Measurements from ENCODE around the gene CPLANE2. TPM values are rescaled to one million over a fixed set of nuclear protein-coding genes. Genes with fewer than 3 reads are reported as not detected.

Gene CPLANE2
- total and polyA plus RNA-seq, 2 of the 4 experiments (the other 2 are of a cell fraction): 3.2 to 5.8 TPM

DNA sequence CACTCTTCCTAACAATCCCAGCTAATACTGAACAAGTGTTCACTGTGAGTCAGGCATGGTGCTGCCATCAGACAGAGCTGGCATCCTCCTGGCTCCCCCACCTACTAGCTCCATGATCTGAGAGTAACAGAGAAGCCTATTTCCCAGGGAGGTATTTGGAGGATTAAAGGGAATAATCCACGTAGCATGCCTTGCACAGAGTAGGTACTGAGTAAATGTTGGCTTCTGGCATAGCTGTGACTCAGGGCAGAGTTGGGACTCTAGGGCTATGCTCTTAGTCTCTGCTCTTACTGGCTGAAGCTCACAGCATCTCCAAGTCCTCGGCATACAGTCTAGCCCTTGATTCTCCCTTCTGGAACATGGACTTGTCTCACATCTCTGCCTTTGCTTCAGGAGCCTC is 32.8 kb downstream of the CPLANE2 start:
- DNase-seq: no peak
- H3K9me1 ChIP-seq (ENCODE audit: insufficient read depth, low read length): peaks cover 6% of the 10 kb centered on the region; the same call in 1 of the 2 replicates
- no peak overlapping the region for H3K14ac ChIP-seq (replicated peaks; ENCODE audit: low read depth, low read length)
- peaks cover 2% of the 10 kb centered on the region for H3K36me3 ChIP-seq (ENCODE audit: control insufficient read depth, insufficient read depth, low read length)
- no peak overlapping the region for H3K4me3 ChIP-seq (ENCODE audit: insufficient read depth, low read depth, low read length)
- no TSS peak for BruUV-seq (replicated peaks)
- ChIA-PET CTCF (interaction anchor here (1.4 kb wide), 1 partner anchor 41 kb away, joined by 5 read pairs; no protein-coding TSS in a partner anchor), POLR2A (ENCODE audit: unreplicated experiment) (no interaction called here)
- no peak overlapping the region for H3K4me2 ChIP-seq (ENCODE audit: low read depth, low read length)
- H3K79me1 ChIP-seq (ENCODE audit: low read depth in 1 of 2, low read length in 2 of 2): peaks cover 7 to 21% of the 10 kb centered on the region in 2 experiments; a peak in 3 of 4 replicates
- H3K23ac ChIP-seq (ENCODE audit: low read depth, low read length): no peak overlapping the region
- 100% methylated on average over 1 of the region's 2 CpGs; no CpG with 5 or more reads in 1 of the 2 experiments for WGBS, 2 experiments (ENCODE audit: extremely low coverage in 2 of 2, insufficient read length in 1 of 2)
- H4K5ac ChIP-seq (ENCODE audit: low read depth, low read length): no peak overlapping the region
- no peak overlapping the region for H2BK120ac ChIP-seq (ENCODE audit: low read depth, low read length)
- intact Hi-C loops (cut with micrococcal nuclease): no loop called here
- peaks cover 9% of the 10 kb centered on the region for H3K4me1 ChIP-seq (ENCODE audit: control insufficient read depth, insufficient read depth, low read length)
- ATAC-seq (ENCODE audit: low read depth): no peak
- no peak overlapping the region for H4K91ac ChIP-seq (ENCODE audit: insufficient read depth, low read depth, low read length)
- dilution Hi-C loops (cut with HindIII; ENCODE audit: low sequenced_read_pairs, unreplicated experiment): no loop called here
- H3K4ac ChIP-seq (ENCODE audit: low read depth, low read length): no peak overlapping the region
- no peak overlapping the region for H2BK5ac ChIP-seq (ENCODE audit: low read depth, low read length, poor library complexity, severe bottlenecking)
- TF ChIP-seq, protein P1, sequence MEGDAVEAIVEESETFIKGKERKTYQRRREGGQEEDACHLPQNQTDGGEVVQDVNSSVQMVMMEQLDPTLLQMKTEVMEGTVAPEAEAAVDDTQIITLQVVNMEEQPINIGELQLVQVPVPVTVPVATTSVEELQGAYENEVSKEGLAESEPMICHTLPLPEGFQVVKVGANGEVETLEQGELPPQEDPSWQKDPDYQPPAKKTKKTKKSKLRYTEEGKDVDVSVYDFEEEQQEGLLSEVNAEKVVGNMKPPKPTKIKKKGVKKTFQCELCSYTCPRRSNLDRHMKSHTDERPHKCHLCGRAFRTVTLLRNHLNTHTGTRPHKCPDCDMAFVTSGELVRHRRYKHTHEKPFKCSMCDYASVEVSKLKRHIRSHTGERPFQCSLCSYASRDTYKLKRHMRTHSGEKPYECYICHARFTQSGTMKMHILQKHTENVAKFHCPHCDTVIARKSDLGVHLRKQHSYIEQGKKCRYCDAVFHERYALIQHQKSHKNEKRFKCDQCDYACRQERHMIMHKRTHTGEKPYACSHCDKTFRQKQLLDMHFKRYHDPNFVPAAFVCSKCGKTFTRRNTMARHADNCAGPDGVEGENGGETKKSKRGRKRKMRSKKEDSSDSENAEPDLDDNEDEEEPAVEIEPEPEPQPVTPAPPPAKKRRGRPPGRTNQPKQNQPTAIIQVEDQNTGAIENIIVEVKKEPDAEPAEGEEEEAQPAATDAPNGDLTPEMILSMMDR (conservative IDR thresholded peaks at IDR 0.05; ENCODE audit: low read depth, low read length): no peak
- no peak for TF ChIP-seq RFX5 (IDR thresholded peaks at IDR 0.05; ENCODE audit: low read depth, low read length)
- no peak for TF ChIP-seq MAFK (IDR thresholded peaks at IDR 0.05; ENCODE audit: low read depth, low read length)
- TF ChIP-seq RAD21 (IDR thresholded peaks at IDR 0.05; ENCODE audit: low read length): no peak
- TF ChIP-seq FOS (IDR thresholded peaks at IDR 0.05; ENCODE audit: low read depth, low read length): no peak
- TF ChIP-seq, protein P2, sequence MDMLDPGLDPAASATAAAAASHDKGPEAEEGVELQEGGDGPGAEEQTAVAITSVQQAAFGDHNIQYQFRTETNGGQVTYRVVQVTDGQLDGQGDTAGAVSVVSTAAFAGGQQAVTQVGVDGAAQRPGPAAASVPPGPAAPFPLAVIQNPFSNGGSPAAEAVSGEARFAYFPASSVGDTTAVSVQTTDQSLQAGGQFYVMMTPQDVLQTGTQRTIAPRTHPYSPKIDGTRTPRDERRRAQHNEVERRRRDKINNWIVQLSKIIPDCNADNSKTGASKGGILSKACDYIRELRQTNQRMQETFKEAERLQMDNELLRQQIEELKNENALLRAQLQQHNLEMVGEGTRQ (IDR thresholded peaks at IDR 0.05; ENCODE audit: low read depth, low read length): no peak
- TF ChIP-seq, protein P3, sequence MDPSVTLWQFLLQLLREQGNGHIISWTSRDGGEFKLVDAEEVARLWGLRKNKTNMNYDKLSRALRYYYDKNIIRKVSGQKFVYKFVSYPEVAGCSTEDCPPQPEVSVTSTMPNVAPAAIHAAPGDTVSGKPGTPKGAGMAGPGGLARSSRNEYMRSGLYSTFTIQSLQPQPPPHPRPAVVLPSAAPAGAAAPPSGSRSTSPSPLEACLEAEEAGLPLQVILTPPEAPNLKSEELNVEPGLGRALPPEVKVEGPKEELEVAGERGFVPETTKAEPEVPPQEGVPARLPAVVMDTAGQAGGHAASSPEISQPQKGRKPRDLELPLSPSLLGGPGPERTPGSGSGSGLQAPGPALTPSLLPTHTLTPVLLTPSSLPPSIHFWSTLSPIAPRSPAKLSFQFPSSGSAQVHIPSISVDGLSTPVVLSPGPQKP (IDR thresholded peaks at IDR 0.05; ENCODE audit: borderline replicate concordance, low read depth, low read length): no peak
- no peak for TF ChIP-seq CEBPB (IDR thresholded peaks at IDR 0.05; ENCODE audit: low read depth, low read length)
- TF ChIP-seq BHLHE40 (IDR thresholded peaks at IDR 0.05; ENCODE audit: low read depth, low read length): no peak
- TF ChIP-seq POLR2A (IDR thresholded peaks at IDR 0.05; ENCODE audit: low read depth, low read length): no peak
- H2BK20ac ChIP-seq (ENCODE audit: low read depth, low read length): no peak overlapping the region
- no peak overlapping the region for H2AFZ ChIP-seq (replicated peaks; ENCODE audit: low read length, poor library complexity)
- no peak overlapping the region for H3K9ac ChIP-seq (ENCODE audit: low read depth, low read length)
- H2AK9ac ChIP-seq (replicated peaks; ENCODE audit: low read depth, low read length, poor library complexity): no peak overlapping the region
- H3K18ac ChIP-seq (ENCODE audit: low read depth, low read length): no peak overlapping the region
- H3K9me3 ChIP-seq (ENCODE audit: control insufficient read depth, insufficient read depth, low read length): no peaks in the 10 kb centered on the region
- H2AK5ac ChIP-seq (ENCODE audit: low read depth, low read length): no peak overlapping the region
- no peak overlapping the region for H4K8ac ChIP-seq (ENCODE audit: low read depth in 2 of 2, low read length in 2 of 2)
- no peak overlapping the region for H2BK15ac ChIP-seq (ENCODE audit: low read depth, low read length)
- H3K27me3 ChIP-seq (ENCODE audit: control insufficient read depth, insufficient read depth, low read length): no peaks in the 10 kb centered on the region
- no peaks in the 10 kb centered on the region; the same call in 1 of the 2 replicates for H4K20me1 ChIP-seq (ENCODE audit: insufficient read depth, low read length)
- H3K27ac ChIP-seq (ENCODE audit: insufficient read depth, low read length): no peak overlapping the region
- no peak overlapping the region for H3K56ac ChIP-seq (ENCODE audit: extremely low read depth, insufficient read depth, low read length)
- in situ Hi-C loops (cut with MboI; ENCODE audit: low sequenced_read_pairs): no loop called here

All from IMR-90 (cell line).